ENCODE data around the gene TP53I11. TPM values are rescaled to one million over a fixed set of nuclear protein-coding genes. Genes with fewer than 3 reads are reported as not detected.
A peak's percentile ranks its signal among the peaks of the same experiment; 100 is the strongest.

TP53I11 gene
- total RNA-seq, 1 experiment from 2014 or later = 94.2 TPM

- H4K5ac ChIP-seq (ENCODE audit: insufficient read length, low read depth, low read length) = no peak overlapping the region
- H2BK20ac ChIP-seq (ENCODE audit: low read depth, low read length, poor library complexity, severe bottlenecking) = no peak overlapping the region
- H3K27ac ChIP-seq (ENCODE audit: insufficient read length, low read depth, low read length) = no peak overlapping the region
- no peak overlapping the region for H2BK12ac ChIP-seq (ENCODE audit: insufficient read length, low read depth, low read length)
- H3K56ac ChIP-seq (ENCODE audit: insufficient read length, low read depth, low read length) = no peak overlapping the region
- H3K14ac ChIP-seq (ENCODE audit: insufficient read depth, low read length) = no peak overlapping the region; the same call in 1 of the 2 replicates
- H3K9ac ChIP-seq (ENCODE audit: extremely low read depth, insufficient read length, low read length) = no peak overlapping the region
- no peaks in the 10 kb centered on the region for H3K9me3 ChIP-seq (ENCODE audit: control insufficient read depth, low read depth, low read length)
- peaks cover 1% of the 10 kb centered on the region for H3K27me3 Mint-ChIP-seq (ENCODE audit: low read depth)
- TF ChIP-seq, protein P1, sequence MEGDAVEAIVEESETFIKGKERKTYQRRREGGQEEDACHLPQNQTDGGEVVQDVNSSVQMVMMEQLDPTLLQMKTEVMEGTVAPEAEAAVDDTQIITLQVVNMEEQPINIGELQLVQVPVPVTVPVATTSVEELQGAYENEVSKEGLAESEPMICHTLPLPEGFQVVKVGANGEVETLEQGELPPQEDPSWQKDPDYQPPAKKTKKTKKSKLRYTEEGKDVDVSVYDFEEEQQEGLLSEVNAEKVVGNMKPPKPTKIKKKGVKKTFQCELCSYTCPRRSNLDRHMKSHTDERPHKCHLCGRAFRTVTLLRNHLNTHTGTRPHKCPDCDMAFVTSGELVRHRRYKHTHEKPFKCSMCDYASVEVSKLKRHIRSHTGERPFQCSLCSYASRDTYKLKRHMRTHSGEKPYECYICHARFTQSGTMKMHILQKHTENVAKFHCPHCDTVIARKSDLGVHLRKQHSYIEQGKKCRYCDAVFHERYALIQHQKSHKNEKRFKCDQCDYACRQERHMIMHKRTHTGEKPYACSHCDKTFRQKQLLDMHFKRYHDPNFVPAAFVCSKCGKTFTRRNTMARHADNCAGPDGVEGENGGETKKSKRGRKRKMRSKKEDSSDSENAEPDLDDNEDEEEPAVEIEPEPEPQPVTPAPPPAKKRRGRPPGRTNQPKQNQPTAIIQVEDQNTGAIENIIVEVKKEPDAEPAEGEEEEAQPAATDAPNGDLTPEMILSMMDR (conservative IDR thresholded peaks at IDR 0.05) = no peak
- H3K27ac Mint-ChIP-seq = peak overlapping the region in 1 of 3 experiments; percentile 79; a peak in 1 of 7 replicates
- H4K8ac ChIP-seq (replicated peaks; ENCODE audit: insufficient read length, low read depth, low read length) = no peak overlapping the region
- no peaks in the 10 kb centered on the region for H3K4me1 ChIP-seq (ENCODE audit: insufficient read depth, low read length)
- no peak overlapping the region for H2BK120ac ChIP-seq (ENCODE audit: low read depth, low read length, poor library complexity, severe bottlenecking)
- H3K4me2 ChIP-seq (ENCODE audit: insufficient read depth, insufficient read length, low read length) = no peak overlapping the region
- H3K36me3 Mint-ChIP-seq (ENCODE audit: insufficient read depth in 1 of 3, low read depth in 3 of 3) = no peaks in the 10 kb centered on the region; a peak in 1 of 7 replicates
- no CpG with 5 or more reads among the region's 4 CpGs for WGBS (ENCODE audit: extremely low coverage, insufficient read length, low lambda C conversion rate)
- no peak overlapping the region for H3K23ac ChIP-seq (ENCODE audit: insufficient read length, low read depth, low read length)
- H3K4me1 Mint-ChIP-seq = peaks cover 4 to 7% of the 10 kb centered on the region in 2 experiments
- no peak overlapping the region for H2BK5ac ChIP-seq (ENCODE audit: insufficient read length, low read length)
- H3K23me2 ChIP-seq (ENCODE audit: insufficient read length, low read depth, low read length, poor library complexity, severe bottlenecking) = no peaks in the 10 kb centered on the region
- H4K20me1 ChIP-seq (ENCODE audit: control insufficient read depth, insufficient read depth, insufficient read length) = no peaks in the 10 kb centered on the region
- H3T11ph ChIP-seq (ENCODE audit: low read length) = no peak overlapping the region
- H4K91ac ChIP-seq (ENCODE audit: insufficient read length, low read depth, low read length) = no peak overlapping the region
- no peak overlapping the region for H2AK5ac ChIP-seq (ENCODE audit: insufficient read length, low read length)
- H3K4ac ChIP-seq (ENCODE audit: low read depth, low read length) = no peak overlapping the region
- H3K4me3 Mint-ChIP-seq = no peak overlapping the region
- no peaks in the 10 kb centered on the region for H3K9me3 Mint-ChIP-seq
- DNase-seq = no peak
- no peaks in the 10 kb centered on the region for H3K27me3 ChIP-seq (ENCODE audit: insufficient read depth, low read length)
- H2BK15ac ChIP-seq (ENCODE audit: low read depth, low read length) = no peak overlapping the region
- H3K18ac ChIP-seq (ENCODE audit: insufficient read length, low read depth, low read length) = no peak overlapping the region
- H2AFZ ChIP-seq (ENCODE audit: low read length) = no peak overlapping the region
- H3K79me1 ChIP-seq (ENCODE audit: insufficient read depth, low read depth, low read length, poor library complexity, severe bottlenecking) = no peaks in the 10 kb centered on the region
- H3K79me2 ChIP-seq (ENCODE audit: insufficient read depth, low read length) = no peaks in the 10 kb centered on the region
These were observed 32.9 kb downstream of the TP53I11 start for GRCh38 chr11:44917741-44918140.
